ENCODE measurements around the gene MRAS. TPM values are rescaled to one million over a fixed set of nuclear protein-coding genes. Genes with fewer than 3 reads are reported as not detected.
"Not testable (repeated sequence)": the region's sequence is repeated elsewhere in the genome, so short reads cannot be mapped to it uniquely, and the experiment has no call there.

Gene MRAS
- total RNA-seq, 2 experiments from 2014 or later = 0.69 to 1.0 TPM

GRCh38 chr3:138365253-138365555 is 16.8 kb downstream of the MRAS start:
- no peak for DNase-seq
- no peak for ATAC-seq (ENCODE audit: low read depth)
- POLR2A ChIA-PET = no interaction called here
- H3K4me3 Mint-ChIP-seq = no peak overlapping the region
- H3K27me3 Mint-ChIP-seq = peaks cover 9% of the 10 kb centered on the region
- no peaks in the 10 kb centered on the region for H3K36me3 Mint-ChIP-seq
- no peaks in the 10 kb centered on the region for H3K4me1 Mint-ChIP-seq
- H3K9me3 Mint-ChIP-seq = no peaks in the 10 kb centered on the region
- no peak overlapping the region for H3K27ac Mint-ChIP-seq

DNA sequence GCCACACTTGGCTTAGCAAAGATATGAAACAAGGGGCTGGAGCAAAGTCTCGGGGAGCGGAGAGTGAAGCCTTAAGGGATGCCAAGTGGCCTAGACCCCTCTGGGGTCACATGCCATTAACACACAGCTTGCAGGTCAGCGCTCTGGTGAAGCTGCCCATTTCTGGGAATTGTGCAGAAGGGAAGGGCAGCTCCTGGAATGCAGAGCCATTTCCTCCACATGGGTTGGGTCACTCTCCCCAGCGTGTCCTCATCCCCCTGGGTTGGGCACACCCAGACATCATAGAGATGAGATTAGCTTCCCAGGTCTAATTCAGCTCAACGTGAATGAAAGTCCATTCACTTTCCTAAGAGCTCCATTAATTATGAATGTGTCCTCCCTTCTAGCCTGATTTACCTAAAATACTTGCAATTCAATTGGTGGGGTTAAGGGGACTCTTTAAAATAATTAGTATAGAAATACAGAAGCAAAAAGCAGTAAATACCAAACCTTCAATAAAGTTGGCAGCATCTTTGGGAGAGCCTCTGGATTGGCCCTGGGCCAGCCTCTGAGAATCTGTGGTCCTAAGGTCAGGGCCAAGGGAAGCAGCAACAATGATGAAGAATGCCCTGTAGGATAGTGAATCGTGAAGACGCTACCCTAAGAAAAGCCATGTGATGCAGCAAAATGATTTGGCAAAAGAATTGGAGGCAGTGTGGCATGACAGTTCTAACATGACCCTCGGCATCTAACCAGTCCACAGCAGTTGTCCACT is 17.8 kb downstream of the MRAS start:
- Mint-ChIP-seq H3K36me3 (no peaks in the 10 kb centered on the region), H3K4me3 (no peak overlapping the region), H3K27ac (no peak overlapping the region), H3K4me1 (peaks cover 2% of the 10 kb centered on the region), H3K27me3 (peaks cover 14% of the 10 kb centered on the region), H3K9me3 (no peaks in the 10 kb centered on the region)
- no peak for DNase-seq
- no peak for ATAC-seq (ENCODE audit: low read depth)
- POLR2A ChIA-PET = no interaction called here

DNA sequence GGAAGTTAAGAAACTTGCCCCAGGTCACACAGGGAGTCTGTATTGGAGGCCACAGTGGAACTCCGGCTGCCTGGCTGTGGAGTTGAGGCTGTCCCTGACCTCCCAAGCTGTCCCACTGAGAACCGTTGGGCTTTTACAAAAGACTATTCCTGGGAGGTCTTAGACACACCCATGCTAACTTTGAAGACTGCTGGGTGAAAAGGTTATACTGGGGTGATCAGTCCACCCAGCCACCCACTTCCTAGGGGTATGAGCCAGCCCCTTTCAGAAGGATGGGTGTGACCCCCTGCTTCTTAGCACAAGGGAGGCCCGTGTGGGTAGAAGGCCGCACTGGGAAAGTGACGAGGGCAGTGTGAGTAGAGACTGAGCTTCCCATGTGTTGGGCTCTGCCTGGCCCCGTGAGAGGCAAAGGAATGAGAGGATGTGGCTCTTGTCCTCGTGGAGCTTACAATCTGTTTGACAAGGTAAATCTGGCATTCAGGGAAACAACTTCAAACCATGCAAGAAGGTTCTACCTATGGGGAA is 19.0 kb downstream of the MRAS start:
- no peak for ATAC-seq (ENCODE audit: low read depth)
- no peaks in the 10 kb centered on the region for H3K9me3 Mint-ChIP-seq
- no peak overlapping the region for H3K27ac Mint-ChIP-seq
- peaks cover 3% of the 10 kb centered on the region for H3K4me1 Mint-ChIP-seq
- POLR2A ChIA-PET = no interaction called here
- no peak overlapping the region for H3K4me3 Mint-ChIP-seq
- H3K36me3 Mint-ChIP-seq = no peaks in the 10 kb centered on the region
- no peak for DNase-seq
- H3K27me3 Mint-ChIP-seq = peaks cover 21% of the 10 kb centered on the region

DNA sequence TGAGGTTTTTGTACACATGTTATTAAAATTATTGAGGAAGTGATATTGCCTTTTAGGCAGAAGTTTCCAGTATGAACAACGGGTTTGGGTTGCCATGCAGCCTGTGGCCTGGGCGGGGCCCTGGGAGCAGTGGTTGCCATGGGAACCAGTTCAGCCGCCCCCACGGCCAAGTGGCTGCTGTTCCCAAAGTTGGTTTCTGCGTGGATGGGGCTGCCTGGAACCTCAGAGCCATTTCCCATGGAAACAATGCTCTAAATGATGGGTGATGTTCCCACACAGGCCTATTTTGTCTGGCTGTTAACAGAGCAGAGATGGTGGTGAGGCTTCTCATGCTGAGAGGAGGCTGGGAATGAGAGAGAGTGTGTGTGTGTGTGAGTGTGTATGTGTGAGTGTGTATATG is 19.5 kb downstream of the MRAS start:
- H3K4me3 Mint-ChIP-seq = no peak overlapping the region
- no peak overlapping the region for H3K27ac Mint-ChIP-seq
- ATAC-seq (ENCODE audit: low read depth) = no peak
- H3K36me3 Mint-ChIP-seq = no peaks in the 10 kb centered on the region
- peaks cover 23% of the 10 kb centered on the region for H3K27me3 Mint-ChIP-seq
- POLR2A ChIA-PET = no interaction called here
- no peak for DNase-seq
- peaks cover 3% of the 10 kb centered on the region for H3K4me1 Mint-ChIP-seq
- H3K9me3 Mint-ChIP-seq = no peaks in the 10 kb centered on the region

- no peak for DNase-seq
- no peaks in the 10 kb centered on the region for H3K9me3 Mint-ChIP-seq
- H3K27me3 Mint-ChIP-seq = peaks cover 24% of the 10 kb centered on the region
- no peaks in the 10 kb centered on the region for H3K36me3 Mint-ChIP-seq
- no peak overlapping the region for H3K27ac Mint-ChIP-seq
- ATAC-seq (ENCODE audit: low read depth) = no peak
- H3K4me1 Mint-ChIP-seq = peaks cover 3% of the 10 kb centered on the region
- H3K4me3 Mint-ChIP-seq = no peak overlapping the region
- POLR2A ChIA-PET = no interaction called here
Measured at GRCh38 chr3:138369151-138369900, 20.9 kb downstream of the MRAS start.

- ATAC-seq (ENCODE audit: low read depth) (no peak), DNase-seq (no peak)
- Mint-ChIP-seq H3K27ac (no peak overlapping the region), H3K36me3 (no peaks in the 10 kb centered on the region), H3K4me3 (no peak overlapping the region), H3K9me3 (no peaks in the 10 kb centered on the region), H3K27me3 (peaks cover 24% of the 10 kb centered on the region), H3K4me1 (peaks cover 3% of the 10 kb centered on the region)
- POLR2A ChIA-PET = no interaction called here
Measured at GRCh38 chr3:138370321-138370720, 21.9 kb downstream of the MRAS start.

DNA sequence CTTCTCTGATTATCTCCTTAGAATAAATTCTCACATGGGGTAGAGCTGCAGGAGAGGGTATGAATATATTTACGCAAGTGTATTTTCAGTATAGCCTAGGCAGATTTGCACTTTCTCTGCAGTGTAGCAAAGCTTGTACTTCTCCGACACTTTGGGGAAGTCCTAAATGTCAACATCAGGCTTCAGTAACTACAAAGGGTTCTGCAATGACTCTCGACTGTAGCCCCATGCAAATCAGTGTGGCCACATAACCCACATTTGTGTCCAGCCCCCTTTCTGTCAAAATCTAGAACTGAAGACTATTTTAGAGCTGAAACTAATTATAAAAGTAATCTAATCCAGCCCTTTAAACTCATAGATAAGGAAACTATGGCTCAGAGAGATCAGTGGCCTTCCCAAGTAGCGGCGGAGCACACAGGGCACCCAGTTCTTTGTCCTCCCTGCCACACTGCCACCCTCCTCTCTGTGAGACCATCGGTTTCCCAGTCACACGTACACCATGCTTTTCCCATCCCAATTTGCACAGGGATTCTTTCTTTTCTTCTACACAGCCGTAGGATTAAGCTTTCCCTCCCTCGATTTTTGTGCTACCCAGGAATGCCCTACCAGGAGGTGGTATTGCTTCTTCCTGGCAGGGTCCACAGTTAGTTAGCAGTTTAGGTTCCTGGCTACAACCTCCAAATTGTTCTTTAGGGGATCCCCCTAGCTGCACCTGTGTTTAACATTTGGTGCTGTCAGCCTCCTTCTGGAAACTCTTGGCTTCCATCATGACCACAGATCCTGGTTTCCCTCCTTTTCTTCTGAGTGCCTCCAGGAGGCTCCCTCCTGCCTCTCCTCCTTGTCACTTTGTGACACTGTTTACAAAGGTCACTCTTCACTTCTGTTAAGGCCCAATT is 22.9 kb downstream of the MRAS start:
- no peaks in the 10 kb centered on the region for H3K9me3 Mint-ChIP-seq
- peaks cover 22% of the 10 kb centered on the region for H3K27me3 Mint-ChIP-seq
- H3K27ac Mint-ChIP-seq = no peak overlapping the region
- no peak overlapping the region for H3K4me3 Mint-ChIP-seq
- DNase-seq (no peak), ATAC-seq (ENCODE audit: low read depth) (no peak)
- peaks cover 3% of the 10 kb centered on the region for H3K4me1 Mint-ChIP-seq
- H3K36me3 Mint-ChIP-seq = no peaks in the 10 kb centered on the region
- POLR2A ChIA-PET = no interaction called here

DNA sequence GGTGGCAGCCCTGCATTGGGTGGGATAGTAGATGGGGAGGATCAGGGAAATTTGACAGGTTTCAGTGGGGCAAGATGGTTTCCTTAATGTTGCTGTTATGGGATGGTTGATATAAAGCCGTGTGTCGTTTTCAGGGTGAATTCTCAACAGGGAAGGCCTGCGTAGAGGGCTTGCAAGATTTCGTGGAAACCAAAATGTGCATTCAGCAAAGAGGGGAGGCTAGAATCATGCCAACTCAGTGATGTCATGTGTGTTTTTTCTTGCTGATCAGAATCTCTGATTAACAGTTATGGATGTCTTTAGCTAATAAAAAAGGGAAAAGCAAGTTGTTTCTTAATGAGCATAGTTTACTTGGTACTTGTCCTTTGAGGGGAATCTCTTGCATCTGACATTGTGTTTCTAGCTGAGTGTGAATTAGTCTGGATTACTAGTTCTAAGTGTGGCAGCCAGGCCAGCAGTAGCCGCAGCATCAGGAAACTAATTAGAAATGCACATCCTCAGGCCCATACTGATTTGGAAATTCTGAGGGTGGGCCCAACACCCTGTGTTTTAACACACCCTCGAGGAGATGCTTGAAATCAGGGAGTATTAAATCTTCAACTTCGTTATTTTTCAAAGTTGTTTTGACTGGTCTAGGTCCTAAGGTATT is 24.8 kb downstream of the MRAS start:
- H3K9me3 Mint-ChIP-seq = no peaks in the 10 kb centered on the region
- H3K27me3 Mint-ChIP-seq = peaks cover 21% of the 10 kb centered on the region
- peaks cover 5% of the 10 kb centered on the region for H3K4me1 Mint-ChIP-seq

GRCh38 chr3:138373736-138374094 is 25.3 kb downstream of the MRAS start:
- DNase-seq (no peak), ATAC-seq (ENCODE audit: low read depth) (no peak)
- H3K4me1 Mint-ChIP-seq = peaks cover 5% of the 10 kb centered on the region
- H3K27me3 Mint-ChIP-seq = peaks cover 21% of the 10 kb centered on the region
- H3K9me3 Mint-ChIP-seq = no peaks in the 10 kb centered on the region
- no peak overlapping the region for H3K27ac Mint-ChIP-seq
- no peak overlapping the region for H3K4me3 Mint-ChIP-seq
- H3K36me3 Mint-ChIP-seq = no peaks in the 10 kb centered on the region
- POLR2A ChIA-PET = no interaction called here

More for the DNA sequence above, 24.8 kb downstream of the MRAS start:
- Mint-ChIP-seq H3K36me3 (no peaks in the 10 kb centered on the region), H3K4me3 (no peak overlapping the region), H3K27ac (no peak overlapping the region)
- POLR2A ChIA-PET = no interaction called here
- DNase-seq (no peak), ATAC-seq (ENCODE audit: low read depth) (no peak)

DNA sequence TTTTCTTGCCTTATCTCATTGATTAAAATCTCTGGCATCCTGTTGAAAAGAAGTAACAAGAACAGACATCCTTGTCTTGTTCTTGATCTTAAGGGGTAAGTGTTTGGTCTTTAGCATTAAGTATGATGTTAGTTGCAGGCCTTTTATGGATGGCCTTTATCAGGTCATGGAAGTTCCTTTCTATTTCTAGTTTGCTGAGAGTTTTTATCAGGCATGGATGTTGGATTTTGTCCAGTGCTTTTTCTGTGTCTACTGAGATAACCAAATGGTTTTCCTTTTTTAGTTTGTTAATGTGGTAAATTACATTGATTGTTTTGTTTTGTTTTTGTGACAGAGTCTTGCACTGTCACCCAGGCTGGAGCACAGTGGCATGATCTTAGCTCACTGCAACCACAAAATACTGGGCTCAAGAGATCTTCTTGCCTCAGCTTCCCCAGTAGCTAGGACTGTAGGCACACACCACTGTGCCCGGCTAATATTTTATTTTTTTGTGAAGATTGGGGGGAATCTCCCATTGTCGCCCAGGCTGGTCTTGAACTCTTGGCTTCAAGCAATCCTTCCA is 26.3 kb downstream of the MRAS start:
- Mint-ChIP-seq H3K9me3 (no peaks in the 10 kb centered on the region), H3K4me1 (peaks cover 5% of the 10 kb centered on the region), H3K27ac (no peak overlapping the region), H3K36me3 (no peaks in the 10 kb centered on the region), H3K27me3 (peaks cover 21% of the 10 kb centered on the region), H3K4me3 (no peak overlapping the region)
- POLR2A ChIA-PET = no interaction called here
- ATAC-seq (ENCODE audit: low read depth) = no peak
- DNase-seq = no peak

GRCh38 chr3:138375447-138375846 is 27.1 kb downstream of the MRAS start:
- Mint-ChIP-seq H3K4me3 (no peak overlapping the region), H3K9me3 (no peaks in the 10 kb centered on the region), H3K36me3 (no peaks in the 10 kb centered on the region), H3K4me1 (peaks cover 5% of the 10 kb centered on the region), H3K27ac (no peak overlapping the region), H3K27me3 (peaks cover 13% of the 10 kb centered on the region)
- ATAC-seq (ENCODE audit: low read depth) (no peak), DNase-seq (no peak)
- POLR2A ChIA-PET = no interaction called here

DNA sequence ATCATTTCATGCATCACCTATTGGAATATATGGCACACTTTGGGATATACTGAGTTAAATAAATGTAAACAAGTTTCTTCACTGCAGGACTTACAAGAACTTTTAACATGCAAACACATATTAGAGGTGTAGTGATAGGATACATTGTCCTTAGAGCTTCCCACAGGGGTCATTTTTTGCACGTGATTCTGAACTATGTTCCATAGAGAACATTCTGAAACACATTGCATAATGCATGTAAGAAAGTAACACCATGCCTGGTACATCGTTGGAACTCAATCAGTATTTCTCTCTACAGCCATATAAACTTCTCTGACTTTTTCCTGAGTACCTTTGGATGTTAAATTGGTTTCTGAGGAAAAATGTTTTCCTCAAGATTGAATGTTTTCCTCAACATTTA is 28.3 kb downstream of the MRAS start:
- Mint-ChIP-seq H3K27me3 (peaks cover 6% of the 10 kb centered on the region), H3K4me3 (no peak overlapping the region), H3K4me1 (peaks cover 2% of the 10 kb centered on the region), H3K36me3 (no peaks in the 10 kb centered on the region), H3K27ac (no peak overlapping the region), H3K9me3 (no peaks in the 10 kb centered on the region)
- DNase-seq (no peak), ATAC-seq (ENCODE audit: low read depth) (no peak)
- POLR2A ChIA-PET = no interaction called here

DNA sequence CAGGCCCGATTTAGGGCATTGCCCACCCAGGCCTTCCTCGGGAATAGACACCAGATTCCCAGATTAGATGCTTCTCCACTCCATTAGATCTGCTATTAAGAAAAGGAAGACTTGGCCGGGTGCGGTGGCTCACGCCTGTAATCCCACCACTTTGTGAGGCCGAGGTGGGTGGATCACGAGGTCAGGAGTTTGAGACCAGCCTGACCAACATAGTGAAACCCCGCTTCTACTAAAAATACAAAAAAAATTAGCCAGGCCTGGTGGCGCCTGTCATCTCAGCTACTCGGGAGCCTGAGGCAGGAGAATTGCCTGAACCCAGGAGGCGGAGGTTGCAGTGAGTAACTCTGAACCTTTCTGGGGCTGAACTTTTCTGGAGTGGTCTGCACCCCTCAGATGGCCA is 28.8 kb downstream of the MRAS start:
- H3K36me3 Mint-ChIP-seq; H3K4me1 Mint-ChIP-seq; POLR2A ChIA-PET; H3K27ac Mint-ChIP-seq; H3K27me3 Mint-ChIP-seq; ATAC-seq (ENCODE audit: low read depth); DNase-seq; H3K4me3 Mint-ChIP-seq; H3K9me3 Mint-ChIP-seq: not testable (repeated sequence)

All from activated naive CD8-positive, alpha-beta T cell treated with anti-CD3 and anti-CD28 coated beads, Interleukin-2, amount 10 ng/mL, durations not matched to agents 7 days and 5 days (primary cell).